A204.1 (cell line): ENCODE data around the gene C14orf180.

Experiments
- FAIRE-seq: peaks from 2 replicates; lab custom pipeline; 2012; peaks lifted over from hg19 to GRCh38; lab: Jason Lieb, UNC

Gene C14orf180

GRCh38 chr14:104579507-104579906, at the start of gene C14orf180:
TSS of gene C14orf180 (plus strand) at chr14:104579764. CDS start at chr14:104586431, 6,667 bp downstream.
- no peak for FAIRE-seq

GRCh38 chr14:104530646-104531045, 48.9 kb upstream of the C14orf180 start:
- FAIRE-seq = no peak

- no peak for FAIRE-seq
These were observed 48.0 kb upstream of the C14orf180 start for GRCh38 chr14:104531421-104532190.

- FAIRE-seq = no peak
These were observed 47.4 kb upstream of the C14orf180 start for GRCh38 chr14:104532191-104532555.

GRCh38 chr14:104534036-104534435, 45.5 kb upstream of the C14orf180 start:
- FAIRE-seq = no peak

GRCh38 chr14:104536942-104537612, 42.5 kb upstream of the C14orf180 start:
- FAIRE-seq = no peak

GRCh38 chr14:104537613-104537988, 42.0 kb upstream of the C14orf180 start:
- no peak for FAIRE-seq

- no peak for FAIRE-seq
These were observed 37.6 kb upstream of the C14orf180 start for GRCh38 chr14:104541905-104542465.

- no peak for FAIRE-seq
These were observed 36.4 kb upstream of the C14orf180 start for GRCh38 chr14:104542871-104543830.

GRCh38 chr14:104544362-104544961, 35.1 kb upstream of the C14orf180 start:
- FAIRE-seq = no peak

- FAIRE-seq = no peak
These were observed 34.2 kb upstream of the C14orf180 start for GRCh38 chr14:104545151-104545941.

- no peak for FAIRE-seq
These were observed 33.5 kb upstream of the C14orf180 start for GRCh38 chr14:104545942-104546501.

- no peak for FAIRE-seq
These were observed 32.8 kb upstream of the C14orf180 start for GRCh38 chr14:104546591-104547309.

- FAIRE-seq = no peak
These were observed 32.1 kb upstream of the C14orf180 start for GRCh38 chr14:104547310-104547997.

- no peak for FAIRE-seq
These were observed 31.4 kb upstream of the C14orf180 start for GRCh38 chr14:104547998-104548700.

GRCh38 chr14:104548802-104549535, 30.6 kb upstream of the C14orf180 start:
- FAIRE-seq = no peak

- FAIRE-seq = no peak
These were observed 29.8 kb upstream of the C14orf180 start for GRCh38 chr14:104549536-104550339.
